GM21515 (cell line): ENCODE data around the gene AS3MT.
"Not testable (repeated sequence)": the region's sequence is repeated elsewhere in the genome, so short reads cannot be mapped to it uniquely, and the experiment has no call there.

Source experiments
- ATAC-seq: cut with Tn5 transposase; IDR thresholded peaks from one replicate; pipeline ENCODE4 v1.9.1; 2021; ENCODE audit not compliant: unreplicated experiment

AS3MT gene, protein sequence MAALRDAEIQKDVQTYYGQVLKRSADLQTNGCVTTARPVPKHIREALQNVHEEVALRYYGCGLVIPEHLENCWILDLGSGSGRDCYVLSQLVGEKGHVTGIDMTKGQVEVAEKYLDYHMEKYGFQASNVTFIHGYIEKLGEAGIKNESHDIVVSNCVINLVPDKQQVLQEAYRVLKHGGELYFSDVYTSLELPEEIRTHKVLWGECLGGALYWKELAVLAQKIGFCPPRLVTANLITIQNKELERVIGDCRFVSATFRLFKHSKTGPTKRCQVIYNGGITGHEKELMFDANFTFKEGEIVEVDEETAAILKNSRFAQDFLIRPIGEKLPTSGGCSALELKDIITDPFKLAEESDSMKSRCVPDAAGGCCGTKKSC

DNA sequence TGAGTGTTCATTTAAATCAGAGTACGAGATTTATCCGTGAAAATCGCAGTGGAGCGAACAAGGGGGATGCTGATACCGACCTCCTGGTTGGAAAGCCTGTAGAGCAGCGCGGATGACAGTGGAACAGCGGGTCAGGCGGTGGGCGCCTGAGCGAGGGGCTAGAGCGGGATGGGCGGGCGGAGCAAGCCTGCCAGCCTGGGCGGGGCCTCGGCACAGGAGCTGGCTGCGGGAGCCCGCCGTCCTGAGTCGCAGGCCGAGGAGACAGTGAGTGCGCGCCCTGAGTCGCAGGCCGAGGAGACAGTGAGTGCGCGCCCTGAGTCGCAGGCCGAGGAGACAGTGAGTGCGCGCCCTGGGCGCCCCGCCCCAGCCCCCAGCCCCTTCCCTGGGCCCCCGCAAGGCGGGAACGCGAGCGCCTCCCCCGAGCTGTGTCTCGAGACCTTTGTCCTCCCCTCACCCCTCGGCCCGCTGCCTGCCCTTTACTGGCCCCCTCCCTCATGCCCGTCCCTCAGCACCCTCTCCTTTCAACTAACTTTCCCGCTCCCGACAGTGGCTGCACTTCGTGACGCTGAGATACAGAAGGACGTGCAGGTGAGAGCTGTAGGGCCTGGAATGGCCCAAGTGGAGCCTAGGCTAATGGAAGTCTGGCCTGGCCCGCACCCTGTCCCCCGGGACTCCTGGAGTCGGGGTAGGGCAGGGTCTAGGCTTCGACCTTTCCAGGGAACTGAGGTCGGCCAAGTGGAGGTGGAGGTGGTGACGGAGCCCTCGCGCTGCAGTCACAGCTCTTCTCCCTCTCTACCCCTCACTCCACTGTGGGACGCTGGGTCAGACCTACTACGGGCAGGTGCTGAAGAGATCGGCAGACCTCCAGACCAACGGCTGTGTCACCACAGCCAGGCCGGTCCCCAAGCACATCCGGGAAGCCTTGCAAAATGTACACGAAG, at the start of gene AS3MT:
Gene AS3MT, plus strand, starts transcription at position 213 of the 941 bp plus-strand sequence. Its CDS starts 123 bp downstream, at position 336.
- no peak for ATAC-seq

DNA sequence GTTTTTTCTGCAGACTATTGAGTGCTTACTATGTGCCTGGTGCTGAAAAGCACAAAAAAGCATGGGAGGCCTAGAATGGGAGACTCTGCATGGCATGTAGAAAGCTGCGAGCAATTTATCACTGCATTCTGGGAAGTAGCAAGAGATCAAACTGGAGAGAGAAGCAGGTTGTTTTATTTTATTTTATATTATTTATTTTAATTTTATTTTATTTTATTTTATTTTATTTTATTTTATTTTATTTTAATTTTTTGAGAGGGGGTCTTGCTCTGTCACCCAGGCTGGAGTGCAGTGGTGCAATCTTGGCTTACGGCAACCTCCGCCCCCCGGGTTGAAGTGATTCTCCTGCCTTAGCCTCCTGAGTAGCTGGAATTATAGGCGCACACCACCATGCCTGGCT, 49.3 kb upstream of the AS3MT start:
- not testable (repeated sequence) for ATAC-seq

DNA sequence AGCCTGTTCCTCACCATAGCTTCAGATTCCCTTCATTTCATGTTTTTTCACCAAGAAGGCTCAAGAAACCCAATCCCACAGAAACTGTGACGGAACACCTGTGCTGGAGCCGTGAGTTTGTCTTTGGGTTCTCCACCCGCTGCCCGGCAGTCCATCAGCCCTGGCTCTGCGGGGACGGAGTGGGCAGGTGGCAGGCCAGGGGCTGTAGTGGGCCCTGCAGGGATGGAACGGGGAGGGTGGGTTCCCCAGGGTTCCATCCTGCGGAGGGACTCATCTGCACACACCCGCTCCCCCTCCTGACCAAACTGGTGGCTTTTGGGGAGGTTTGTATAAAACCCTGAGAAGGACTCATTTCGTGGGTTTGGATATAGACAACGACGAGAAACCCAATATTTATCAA, 47.0 kb upstream of the AS3MT start:
- no peak for ATAC-seq

- ATAC-seq, result no peak
Measured at GRCh38 chr10:102824664-102825063, 44.6 kb upstream of the AS3MT start.

DNA sequence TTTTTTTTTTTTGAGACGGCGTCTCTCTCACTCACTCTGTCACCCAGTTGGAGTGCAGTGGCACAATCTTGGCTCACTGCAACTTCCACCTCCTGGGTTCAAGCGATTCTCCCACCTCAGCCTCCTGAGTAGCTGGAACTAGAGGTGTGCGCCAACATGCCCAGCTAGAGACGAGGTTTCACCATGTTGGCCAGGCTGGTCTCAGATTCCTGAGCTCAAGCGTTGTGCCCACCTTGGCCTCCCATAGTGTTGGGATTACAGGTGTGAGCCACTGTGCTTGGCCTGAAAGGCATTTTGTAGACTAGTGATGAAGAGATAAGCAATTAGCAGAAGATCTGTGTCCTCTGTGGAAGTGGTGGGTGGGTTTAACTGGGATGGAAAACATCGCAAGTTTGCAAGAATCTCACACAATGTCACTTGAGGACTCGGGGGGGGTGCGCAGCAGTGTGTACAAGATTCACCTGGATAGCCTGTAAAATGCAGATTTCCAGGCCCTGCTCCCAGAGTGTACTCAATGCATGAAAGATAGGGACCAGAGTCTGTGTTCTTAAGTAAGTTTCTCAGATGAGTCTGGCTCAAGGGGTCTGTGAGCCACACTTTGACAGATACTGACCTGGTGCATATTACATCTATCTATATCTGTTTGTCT, 43.0 kb upstream of the AS3MT start:
- ATAC-seq, result no peak

DNA sequence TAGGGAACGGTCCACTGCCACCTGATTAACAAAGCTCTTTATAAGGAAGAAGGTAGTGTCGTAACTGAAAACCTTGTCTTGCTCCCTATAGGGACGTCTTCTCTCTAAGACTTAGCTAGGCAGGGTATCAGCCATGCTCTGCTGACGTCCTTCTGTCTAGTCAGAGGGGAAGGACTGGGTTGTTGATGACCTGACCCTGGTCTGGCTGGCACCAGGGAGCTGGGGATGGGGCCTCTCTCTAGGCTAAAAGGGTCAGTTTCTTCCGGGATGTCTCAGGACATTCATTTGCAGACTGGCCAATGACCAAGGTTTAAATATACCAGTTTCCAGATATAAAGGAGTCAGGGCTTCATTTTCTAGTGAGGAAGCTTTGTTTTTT, 41.7 kb upstream of the AS3MT start:
- ATAC-seq, result no peak

DNA sequence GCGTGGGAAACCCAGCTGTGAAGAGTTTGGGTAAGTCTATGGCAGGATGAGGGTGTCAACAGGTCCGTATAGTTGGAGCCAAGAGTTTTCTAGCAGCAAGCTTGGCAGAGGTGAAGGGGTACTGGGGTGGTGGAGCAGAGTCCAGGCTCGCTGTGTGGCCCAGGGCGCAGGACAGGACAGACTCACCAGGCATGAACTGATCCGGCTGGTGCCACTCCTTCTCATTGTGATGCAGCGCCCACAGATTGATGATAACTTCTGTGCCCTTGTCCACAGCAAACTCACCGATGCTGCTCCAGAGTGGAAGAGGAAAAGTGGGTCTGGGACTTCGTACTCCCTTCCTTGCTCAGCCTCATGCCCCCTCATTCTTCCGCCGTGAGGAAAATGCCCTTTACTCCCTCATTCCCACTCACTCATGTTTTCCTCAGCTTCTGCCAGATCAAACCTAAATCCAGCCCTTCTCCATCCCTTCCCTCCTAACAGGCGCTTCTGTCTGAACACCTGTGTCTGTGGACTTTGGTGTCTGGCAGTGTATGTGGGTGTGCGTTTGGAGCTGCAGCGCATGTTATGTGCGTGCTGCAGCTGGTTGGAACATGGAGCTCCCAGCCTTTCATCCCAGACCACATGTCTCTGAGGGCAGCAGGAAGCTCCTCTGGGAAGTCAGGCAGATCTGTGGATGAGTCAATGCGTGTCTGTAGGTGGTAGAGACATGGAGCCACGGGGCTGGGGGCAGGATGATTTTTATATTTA, 37.8 kb upstream of the AS3MT start:
- no peak for ATAC-seq

- ATAC-seq, result no peak
Measured at GRCh38 chr10:102832248-102832647, 37.0 kb upstream of the AS3MT start.

DNA sequence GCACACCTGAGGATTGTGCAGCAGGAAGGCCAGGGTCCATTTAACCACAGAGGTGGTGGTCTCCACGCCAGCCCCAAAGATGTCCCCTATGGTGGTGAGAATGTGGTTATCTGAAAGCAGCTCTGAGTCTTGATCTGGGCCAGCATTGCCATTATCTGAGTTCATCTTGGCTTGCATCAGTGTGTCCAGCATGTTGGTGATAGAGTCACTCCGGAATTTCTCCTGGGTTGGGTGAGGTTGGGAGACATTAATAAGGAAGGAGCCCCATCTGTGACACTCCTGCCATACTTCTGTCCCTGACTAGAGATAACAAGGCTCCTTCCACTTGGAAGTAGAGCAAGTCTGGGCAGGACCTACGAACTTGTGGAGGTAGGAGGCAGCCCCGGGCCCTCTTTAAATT, 36.3 kb upstream of the AS3MT start:
- ATAC-seq, result no peak

DNA sequence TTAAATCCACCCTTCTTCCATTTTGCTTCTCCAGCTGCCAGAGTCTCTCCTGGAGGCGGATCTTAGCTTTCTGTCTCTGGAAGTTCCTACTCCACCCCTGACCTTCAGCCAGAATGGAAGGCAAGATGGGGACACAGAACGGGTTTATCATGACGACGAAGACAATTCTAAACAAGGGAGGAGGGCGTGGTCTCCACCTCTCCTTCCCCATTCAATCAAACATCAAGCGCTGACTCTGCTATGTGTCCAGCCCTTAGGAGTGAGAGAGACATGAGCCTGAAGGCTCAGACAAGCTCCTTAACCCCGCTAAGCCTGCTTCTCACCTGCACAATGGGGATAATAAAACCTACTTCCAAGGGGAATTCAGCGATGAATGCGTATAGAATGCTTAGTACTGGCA, 35.1 kb upstream of the AS3MT start:
- ATAC-seq, result no peak

GRCh38 chr10:102835007-102835482, 34.2 kb upstream of the AS3MT start:
- ATAC-seq, result no peak

DNA sequence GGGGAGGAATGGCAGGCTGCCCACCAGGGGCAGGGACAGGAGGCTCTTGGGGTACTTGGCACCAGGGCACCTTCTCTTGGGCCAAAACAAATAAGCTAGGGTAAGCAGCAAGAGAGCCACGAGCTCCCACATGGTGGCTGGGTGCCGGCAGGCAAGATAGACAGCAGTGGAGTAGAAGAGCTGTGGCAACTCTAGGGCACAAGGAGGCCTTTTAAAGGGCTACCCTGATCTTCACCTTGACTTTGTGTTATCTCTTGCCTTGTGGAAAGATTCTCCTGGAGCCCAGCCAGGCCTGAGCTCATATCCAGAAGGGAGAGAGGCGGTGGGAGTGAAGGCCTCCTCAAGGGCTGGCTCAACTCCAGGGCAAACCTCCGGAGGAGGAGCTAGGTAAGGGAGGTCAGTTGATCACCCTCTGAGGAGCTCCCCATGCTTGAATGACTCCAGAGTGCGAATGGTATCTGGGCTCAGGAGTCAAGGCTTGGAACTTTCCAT, 32.0 kb upstream of the AS3MT start, which contains the start of gene CYP17A1:
Gene CYP17A1, minus strand, starts transcription at position 184 of the 492 bp plus-strand sequence. Its CDS starts 52 bp downstream, at position 132.
- ATAC-seq, result no peak

GRCh38 chr10:102838276-102838927, 30.9 kb upstream of the AS3MT start:
- ATAC-seq, result not testable (repeated sequence)

DNA sequence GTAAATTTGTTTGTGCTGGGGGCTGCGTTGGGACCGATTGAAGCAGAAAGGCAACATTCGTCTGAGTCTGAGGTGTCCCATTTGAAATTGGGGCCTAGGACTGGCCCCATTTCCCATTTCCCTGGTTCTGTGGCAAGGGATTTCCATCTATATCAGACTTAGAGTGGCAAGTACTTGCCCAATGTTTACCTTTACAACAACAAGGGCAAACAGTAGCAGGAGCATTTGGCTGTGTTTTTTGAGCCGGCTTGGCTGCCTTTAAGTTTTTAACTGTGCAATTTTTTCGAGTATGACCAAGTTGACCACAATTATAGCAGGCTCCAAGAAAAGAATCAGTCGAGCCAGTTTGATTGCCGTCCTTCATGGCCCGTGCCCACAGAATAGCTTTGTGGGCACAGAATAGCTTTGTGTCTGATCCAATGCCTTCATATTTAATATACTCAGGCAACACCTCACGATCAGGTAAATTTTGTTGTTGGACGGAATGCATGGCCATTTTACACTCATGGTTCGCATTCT, 27.4 kb upstream of the AS3MT start:
- no peak for ATAC-seq

- ATAC-seq, result not testable (repeated sequence)
Measured at GRCh38 chr10:102843139-102843538, 26.1 kb upstream of the AS3MT start.

GRCh38 chr10:102844190-102844776, 25.0 kb upstream of the AS3MT start:
- not testable (repeated sequence) for ATAC-seq

GRCh38 chr10:102845352-102845902, 23.8 kb upstream of the AS3MT start:
- no peak for ATAC-seq

GRCh38 chr10:102850025-102850518, 19.2 kb upstream of the AS3MT start:
- ATAC-seq, result no peak

DNA sequence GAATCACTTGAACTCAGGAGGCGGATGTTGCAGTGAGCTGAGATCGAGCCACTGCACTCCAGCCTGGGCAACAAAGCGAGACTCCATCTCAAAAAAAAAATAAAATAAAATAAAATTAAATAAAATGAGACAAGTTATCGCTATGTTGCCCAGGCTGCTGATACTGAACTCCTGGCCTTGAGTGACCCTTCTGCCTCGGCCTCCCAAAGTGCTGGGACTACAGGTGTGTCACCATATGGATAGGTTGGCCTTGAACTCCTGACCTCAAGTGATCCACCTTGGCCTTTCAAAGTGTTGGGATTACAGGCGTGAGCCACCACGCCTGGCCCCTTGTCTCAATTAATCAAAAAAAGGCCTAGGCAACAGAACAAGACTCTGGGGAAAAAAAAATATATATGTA, 16.0 kb upstream of the AS3MT start:
- ATAC-seq, result not testable (repeated sequence)
